Activated naive CD4-positive, alpha-beta T cell treated with anti-CD3 and anti-CD28 coated beads, Interleukin-2, amount 10 ng/mL, durations not matched to agents 7 days and 5 days (primary cell): ENCODE data around the gene LETMD1.

Experiments
- CTCF ChIA-PET: fragments of 350-600 bp; sonication (Branson Sonifier 250); formaldehyde crosslinking; loops from one replicate; lab custom pipeline; 2021; ENCODE audit warnings: antibody characterized with exemption; lab: Charles Lee
- DNase-seq: peaks from one replicate; pipeline ENCODE4 v3.0.0-alpha.2; 2020
- H3K27ac Mint-ChIP-seq: one replicate; pipeline ENCODE4 v1.8.0; 2021; ENCODE audit warnings: mild to moderate bottlenecking, moderate library complexity, mixed read lengths
- H3K27me3 Mint-ChIP-seq: one replicate; pipeline ENCODE4 v1.8.0; 2021; ENCODE audit warnings: mild to moderate bottlenecking, mixed read lengths
- H3K36me3 Mint-ChIP-seq: one replicate; pipeline ENCODE4 v1.8.0; 2021; ENCODE audit warnings: mixed read lengths
- H3K4me1 Mint-ChIP-seq: one replicate; pipeline ENCODE4 v1.8.0; 2021; ENCODE audit warnings: mixed read lengths
- H3K4me3 Mint-ChIP-seq: one replicate; pipeline ENCODE4 v1.8.0; 2021; ENCODE audit warnings: mild to moderate bottlenecking, moderate library complexity, mixed read lengths
- H3K9me3 Mint-ChIP-seq: one replicate; pipeline ENCODE4 v1.8.0; 2021; ENCODE audit warnings: mixed read lengths

Gene LETMD1

GRCh38 chr12:51033457-51034089 lies 14.6 kb upstream of the LETMD1 start:
- Mint-ChIP-seq H3K9me3 (no peaks in the 10 kb centered on the region), H3K36me3 (no peaks in the 10 kb centered on the region), H3K4me3 (no peak overlapping the region), H3K27ac (no peak overlapping the region), H3K27me3 (peaks cover 19% of the 10 kb centered on the region), H3K4me1 (no peaks in the 10 kb centered on the region)
- no peak for DNase-seq
- CTCF ChIA-PET = interaction anchor here (1.3 kb wide), 1 partner anchor 48 kb away, joined by 3 read pairs; no protein-coding TSS in a partner anchor

GRCh38 chr12:51036279-51036678 lies 11.8 kb upstream of the LETMD1 start:
- no peaks in the 10 kb centered on the region for H3K36me3 Mint-ChIP-seq
- CTCF ChIA-PET = interaction anchor here (0.6 to 1.5 kb wide), 3 partner anchors 11 to 305 kb away, joined by 3 to 5 read pairs (median 4); no protein-coding TSS in a partner anchor
- H3K9me3 Mint-ChIP-seq = no peaks in the 10 kb centered on the region
- peaks cover 9% of the 10 kb centered on the region for H3K27me3 Mint-ChIP-seq
- no peak overlapping the region for H3K4me3 Mint-ChIP-seq
- DNase-seq = no peak
- H3K4me1 Mint-ChIP-seq = no peaks in the 10 kb centered on the region
- H3K27ac Mint-ChIP-seq = no peak overlapping the region

- Mint-ChIP-seq H3K9me3 (no peaks in the 10 kb centered on the region), H3K4me3 (peak overlapping the region; percentile 94), H3K36me3 (peaks cover 16% of the 10 kb centered on the region), H3K27ac (peak overlapping the region; percentile 87), H3K27me3 (no peaks in the 10 kb centered on the region), H3K4me1 (peaks cover 36% of the 10 kb centered on the region)
- peak; percentile 27 for DNase-seq
- CTCF ChIA-PET = interaction anchor here (0.8 to 2.1 kb wide), 3 partner anchors 27 to 292 kb away, joined by 3 to 6 read pairs (median 3); no protein-coding TSS in a partner anchor
Observed at GRCh38 chr12:51048661-51049251, 629 bp downstream of the LETMD1 start.

GRCh38 chr12:51049525-51049924 lies 1.4 kb downstream of the LETMD1 start:
- peak overlapping the region; percentile 94 for H3K4me3 Mint-ChIP-seq
- CTCF ChIA-PET = interaction anchor here (0.8 to 2.1 kb wide), 2 partner anchors 26 to 292 kb away, joined by 3 to 6 read pairs; no protein-coding TSS in a partner anchor
- no peaks in the 10 kb centered on the region for H3K27me3 Mint-ChIP-seq
- H3K27ac Mint-ChIP-seq = peak overlapping the region; percentile 87
- DNase-seq = no peak
- H3K36me3 Mint-ChIP-seq = peaks cover 23% of the 10 kb centered on the region
- no peaks in the 10 kb centered on the region for H3K9me3 Mint-ChIP-seq
- peaks cover 36% of the 10 kb centered on the region for H3K4me1 Mint-ChIP-seq

- Mint-ChIP-seq H3K4me3 (no peak overlapping the region), H3K27me3 (no peaks in the 10 kb centered on the region), H3K9me3 (no peaks in the 10 kb centered on the region), H3K36me3 (peaks cover 31% of the 10 kb centered on the region), H3K4me1 (peaks cover 33% of the 10 kb centered on the region), H3K27ac (no peak overlapping the region)
- no peak for DNase-seq
- CTCF ChIA-PET = no interaction called here
Observed at GRCh38 chr12:51051787-51052186, 3.7 kb downstream of the LETMD1 start.

GRCh38 chr12:51055060-51055459 lies 6.9 kb downstream of the LETMD1 start:
- peaks cover 10% of the 10 kb centered on the region for H3K4me1 Mint-ChIP-seq
- no peaks in the 10 kb centered on the region for H3K9me3 Mint-ChIP-seq
- no peak overlapping the region for H3K4me3 Mint-ChIP-seq
- H3K27ac Mint-ChIP-seq = no peak overlapping the region
- H3K27me3 Mint-ChIP-seq = no peaks in the 10 kb centered on the region
- DNase-seq = no peak
- CTCF ChIA-PET = no interaction called here
- peaks cover 42% of the 10 kb centered on the region for H3K36me3 Mint-ChIP-seq

- CTCF ChIA-PET = interaction anchor here (1.6 kb wide), 1 partner anchor 197 kb away, joined by 6 read pairs; no protein-coding TSS in a partner anchor
- Mint-ChIP-seq H3K4me3 (no peak overlapping the region), H3K27me3 (no peaks in the 10 kb centered on the region), H3K9me3 (no peaks in the 10 kb centered on the region), H3K36me3 (peaks cover 43% of the 10 kb centered on the region), H3K4me1 (peaks cover 6% of the 10 kb centered on the region), H3K27ac (no peak overlapping the region)
- no peak for DNase-seq
Observed at GRCh38 chr12:51056242-51056641, 8.1 kb downstream of the LETMD1 start.

- no peak overlapping the region for H3K27ac Mint-ChIP-seq
- H3K4me1 Mint-ChIP-seq = no peaks in the 10 kb centered on the region
Observed at GRCh38 chr12:51059086-51059485, 11.0 kb downstream of the LETMD1 start.

GRCh38 chr12:51062631-51063397 lies 14.7 kb downstream of the LETMD1 start:
- Mint-ChIP-seq H3K4me3 (no peak overlapping the region), H3K9me3 (no peaks in the 10 kb centered on the region), H3K4me1 (no peaks in the 10 kb centered on the region), H3K27me3 (no peaks in the 10 kb centered on the region), H3K27ac (no peak overlapping the region), H3K36me3 (peaks cover 32% of the 10 kb centered on the region)
- no peak for DNase-seq
- CTCF ChIA-PET = interaction anchor here (1.9 kb wide), 1 partner anchor 190 kb away, joined by 5 read pairs; no protein-coding TSS in a partner anchor

More at GRCh38 chr12:51059086-51059485, 11.0 kb downstream of the LETMD1 start:
- H3K9me3 Mint-ChIP-seq = no peaks in the 10 kb centered on the region
- CTCF ChIA-PET = no interaction called here
- no peaks in the 10 kb centered on the region for H3K27me3 Mint-ChIP-seq
- DNase-seq = no peak
- no peak overlapping the region for H3K4me3 Mint-ChIP-seq
- H3K36me3 Mint-ChIP-seq = peaks cover 39% of the 10 kb centered on the region

- Mint-ChIP-seq H3K27me3 (no peaks in the 10 kb centered on the region), H3K9me3 (no peaks in the 10 kb centered on the region), H3K4me1 (no peaks in the 10 kb centered on the region), H3K4me3 (no peak overlapping the region), H3K27ac (no peak overlapping the region), H3K36me3 (peaks cover 21% of the 10 kb centered on the region)
- CTCF ChIA-PET = no interaction called here
- DNase-seq = no peak
Observed at GRCh38 chr12:51065530-51065929, 17.4 kb downstream of the LETMD1 start.

GRCh38 chr12:51067229-51067628 lies 19.1 kb downstream of the LETMD1 start:
- Mint-ChIP-seq H3K4me3 (no peak overlapping the region), H3K4me1 (no peaks in the 10 kb centered on the region), H3K27me3 (no peaks in the 10 kb centered on the region), H3K9me3 (no peaks in the 10 kb centered on the region), H3K36me3 (peaks cover 26% of the 10 kb centered on the region), H3K27ac (no peak overlapping the region)
- CTCF ChIA-PET = no interaction called here
- no peak for DNase-seq

- DNase-seq = no peak
- CTCF ChIA-PET = no interaction called here
- Mint-ChIP-seq H3K36me3 (peaks cover 20% of the 10 kb centered on the region), H3K27me3 (no peaks in the 10 kb centered on the region), H3K27ac (no peak overlapping the region), H3K9me3 (no peaks in the 10 kb centered on the region), H3K4me3 (no peak overlapping the region), H3K4me1 (no peaks in the 10 kb centered on the region)
Observed at GRCh38 chr12:51067771-51068170, 19.6 kb downstream of the LETMD1 start.

- H3K4me3 Mint-ChIP-seq = no peak overlapping the region
- H3K4me1 Mint-ChIP-seq = no peaks in the 10 kb centered on the region
- H3K36me3 Mint-ChIP-seq = peaks cover 21% of the 10 kb centered on the region
- no peaks in the 10 kb centered on the region for H3K9me3 Mint-ChIP-seq
- CTCF ChIA-PET = no interaction called here
- no peak overlapping the region for H3K27ac Mint-ChIP-seq
- no peaks in the 10 kb centered on the region for H3K27me3 Mint-ChIP-seq
- DNase-seq = no peak
Observed at GRCh38 chr12:51070004-51070403, 21.9 kb downstream of the LETMD1 start.

GRCh38 chr12:51071663-51072062 lies 23.5 kb downstream of the LETMD1 start:
- Mint-ChIP-seq H3K4me1 (peaks cover 13% of the 10 kb centered on the region), H3K27ac (no peak overlapping the region), H3K4me3 (no peak overlapping the region), H3K9me3 (no peaks in the 10 kb centered on the region), H3K36me3 (peaks cover 17% of the 10 kb centered on the region), H3K27me3 (no peaks in the 10 kb centered on the region)
- DNase-seq = no peak
- CTCF ChIA-PET = no interaction called here
